GM19395 (cell line): ENCODE data around the gene NKX1-1.

Source experiments
- ATAC-seq: cut with Tn5 transposase; IDR thresholded peaks from one replicate; pipeline ENCODE4 v1.9.1; 2021; ENCODE audit warnings: mild to moderate bottlenecking, moderate library complexity; ENCODE audit not compliant: unreplicated experiment

NKX1-1 gene

GRCh38 chr4:1362046-1362445 lies 44.2 kb downstream of the NKX1-1 start:
- no peak for ATAC-seq

GRCh38 chr4:1361431-1361830 lies 44.8 kb downstream of the NKX1-1 start:
- no peak for ATAC-seq

GRCh38 chr4:1360423-1361283 lies 45.6 kb downstream of the NKX1-1 start:
- ATAC-seq, result no peak

GRCh38 chr4:1359976-1360375 lies 46.3 kb downstream of the NKX1-1 start:
- no peak for ATAC-seq

GRCh38 chr4:1359144-1359501 lies 47.1 kb downstream of the NKX1-1 start:
- ATAC-seq, result no peak

DNA sequence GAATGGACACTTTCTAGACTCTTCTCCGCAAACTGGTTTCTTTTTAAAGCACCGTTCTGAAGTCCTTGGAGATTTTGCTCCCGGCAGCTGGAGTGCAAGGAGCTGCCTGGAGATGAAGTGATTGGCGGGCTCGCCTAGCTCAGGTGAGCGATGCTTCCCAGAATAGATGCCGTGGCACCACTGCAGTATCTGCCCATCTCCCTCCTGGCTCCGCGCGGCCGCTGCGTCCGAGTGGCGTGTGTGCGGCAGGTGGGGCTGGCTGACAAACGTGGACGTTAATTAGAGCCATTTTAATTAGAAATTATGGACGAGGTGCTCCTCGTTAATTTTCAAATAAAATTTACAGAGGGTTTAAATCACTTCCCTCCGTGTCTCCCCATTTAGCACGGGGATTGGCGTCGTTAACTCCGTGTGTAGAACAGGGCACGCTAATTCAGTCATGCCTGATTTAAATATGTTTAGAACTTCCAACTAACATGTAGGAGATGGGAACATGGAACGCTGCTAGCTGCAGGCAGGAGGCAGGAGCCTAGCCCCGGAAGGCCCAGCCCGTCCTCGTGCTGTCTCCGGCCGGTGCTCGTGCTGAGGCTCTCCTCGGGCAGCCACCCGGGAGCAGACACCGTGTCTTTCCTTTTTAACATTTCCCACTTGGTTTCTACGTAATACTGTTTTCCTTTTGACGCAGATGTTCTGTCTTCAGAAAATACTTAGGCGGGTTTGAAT lies 47.7 kb downstream of the NKX1-1 start:
- ATAC-seq, result no peak

DNA sequence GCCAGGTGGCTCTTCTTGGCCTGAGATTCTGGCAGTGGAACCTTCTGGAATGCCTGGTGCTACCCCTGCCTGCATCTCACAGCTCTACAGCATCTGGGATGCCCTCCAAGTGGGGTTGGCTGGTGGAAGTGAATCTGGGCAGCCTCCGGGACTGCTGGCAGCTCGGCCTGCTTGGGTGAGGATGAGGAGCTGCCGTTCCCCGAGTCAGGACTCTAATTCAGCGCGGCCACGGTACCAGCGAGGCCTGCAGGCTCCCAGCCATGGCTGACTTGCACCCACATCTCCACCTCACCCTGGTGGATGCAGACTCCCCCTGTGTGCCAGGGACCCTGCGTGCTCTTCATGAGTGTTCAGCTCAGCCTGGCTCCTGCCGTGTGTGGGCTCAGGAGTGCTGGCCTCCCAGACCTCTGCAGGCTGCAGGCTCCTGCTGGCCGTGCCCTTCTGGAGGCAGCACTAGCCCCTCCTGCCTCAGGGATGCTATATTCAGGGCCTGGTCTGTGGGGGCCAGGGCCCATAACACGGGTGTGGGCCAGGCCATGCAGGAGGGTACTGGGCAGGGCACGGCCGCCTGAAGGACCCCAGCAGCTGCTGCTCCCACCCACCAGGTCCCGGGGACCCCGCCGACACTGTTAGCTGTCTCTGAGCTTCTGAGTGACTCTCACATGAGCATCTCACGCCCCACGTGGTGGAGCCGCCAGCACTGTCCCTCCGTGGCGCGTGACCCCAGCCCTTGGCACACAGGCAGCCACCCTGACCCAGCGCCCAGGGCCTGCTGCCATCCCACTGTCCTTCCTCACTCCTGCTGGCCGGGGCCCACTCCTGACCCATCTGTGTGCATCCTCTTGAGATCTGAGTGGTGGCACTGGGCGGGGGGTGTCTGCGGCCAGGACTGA lies 48.6 kb downstream of the NKX1-1 start:
- no peak for ATAC-seq

DNA sequence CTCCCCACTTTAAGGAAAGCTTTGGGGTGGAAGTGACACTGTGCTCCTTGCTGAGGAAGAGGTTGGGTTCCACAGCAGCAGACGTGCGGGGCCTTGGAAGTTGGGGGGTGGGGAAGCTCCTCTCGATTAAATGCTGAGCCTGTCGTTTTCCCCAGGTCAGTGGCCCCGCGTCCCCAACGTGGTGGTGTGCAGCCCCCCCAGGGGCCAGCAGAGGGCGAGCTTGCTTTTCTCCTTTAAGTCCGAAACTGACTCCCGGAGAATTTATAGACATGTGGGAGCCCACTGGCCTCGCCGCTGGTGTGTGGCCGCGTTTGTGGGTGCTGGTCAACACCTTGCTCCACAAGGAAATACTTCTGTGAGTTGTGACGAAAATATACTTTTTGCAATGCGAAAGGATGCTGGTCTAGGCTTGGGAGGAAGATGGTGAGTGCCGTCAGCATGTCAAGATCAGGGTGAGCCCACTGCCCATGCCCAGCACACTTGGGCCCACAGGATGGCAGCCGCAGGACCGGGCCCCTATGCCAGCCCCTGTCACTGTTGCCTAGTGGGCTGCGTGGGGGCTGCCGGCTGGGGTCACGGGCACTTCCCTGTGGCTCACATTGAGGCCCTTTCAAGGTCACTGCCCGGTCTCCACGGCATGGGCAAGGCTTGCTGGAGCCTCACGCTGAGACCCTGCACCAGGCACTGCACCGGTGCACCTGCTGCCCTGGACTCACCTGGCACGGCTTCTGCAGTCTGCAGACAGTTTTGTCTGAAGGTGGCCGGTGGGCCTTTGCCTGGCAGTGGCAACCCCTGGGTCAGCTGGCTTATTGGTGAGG lies 49.9 kb downstream of the NKX1-1 start:
- no peak for ATAC-seq

- ATAC-seq, result no peak
These were observed 50.9 kb downstream of the NKX1-1 start for GRCh38 chr4:1355378-1355777.

- ATAC-seq, result no peak
These were observed 51.3 kb downstream of the NKX1-1 start for GRCh38 chr4:1354983-1355275.

DNA sequence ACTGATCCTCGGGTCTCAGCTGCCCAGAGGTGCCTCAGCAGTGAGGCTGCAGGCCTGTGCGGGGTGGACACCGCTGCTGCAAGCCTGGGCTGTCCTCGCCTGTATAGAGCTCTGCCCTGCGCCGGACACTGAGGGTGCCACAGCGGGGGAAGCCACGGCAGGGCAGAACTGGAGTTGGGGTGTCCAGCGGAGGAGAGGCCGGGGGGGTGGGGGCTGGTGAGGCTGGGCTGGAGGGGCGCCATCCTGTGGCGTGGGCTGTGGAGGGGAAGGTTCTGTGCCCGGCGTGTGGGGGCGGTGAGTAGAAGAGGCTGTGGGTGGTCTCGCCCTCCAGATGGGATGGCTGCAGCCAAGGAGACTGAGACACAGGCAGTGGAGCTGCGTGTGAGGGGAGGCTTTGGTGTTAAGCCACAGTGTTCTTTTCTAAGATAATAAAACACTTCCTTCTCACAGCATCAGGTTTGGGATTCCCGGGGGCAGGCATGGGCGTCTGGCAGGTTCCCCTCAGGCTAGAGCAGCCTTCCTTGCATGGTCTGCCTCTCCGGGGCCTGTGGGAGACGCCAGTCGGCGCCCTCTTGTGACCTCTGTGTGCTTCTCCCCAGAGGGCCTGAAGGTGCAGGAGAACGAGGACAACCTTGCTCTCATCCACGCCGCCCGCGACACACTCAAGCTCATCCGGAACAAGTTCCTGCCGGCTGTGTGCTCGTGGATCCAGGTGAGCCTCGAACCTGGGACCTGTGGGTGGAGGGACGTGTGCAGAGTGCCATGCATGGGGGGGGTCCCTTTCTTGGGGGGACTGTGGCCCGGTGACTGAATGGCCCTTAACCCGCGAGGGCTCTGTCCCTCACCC lies 51.9 kb downstream of the NKX1-1 start:
- no peak for ATAC-seq

DNA sequence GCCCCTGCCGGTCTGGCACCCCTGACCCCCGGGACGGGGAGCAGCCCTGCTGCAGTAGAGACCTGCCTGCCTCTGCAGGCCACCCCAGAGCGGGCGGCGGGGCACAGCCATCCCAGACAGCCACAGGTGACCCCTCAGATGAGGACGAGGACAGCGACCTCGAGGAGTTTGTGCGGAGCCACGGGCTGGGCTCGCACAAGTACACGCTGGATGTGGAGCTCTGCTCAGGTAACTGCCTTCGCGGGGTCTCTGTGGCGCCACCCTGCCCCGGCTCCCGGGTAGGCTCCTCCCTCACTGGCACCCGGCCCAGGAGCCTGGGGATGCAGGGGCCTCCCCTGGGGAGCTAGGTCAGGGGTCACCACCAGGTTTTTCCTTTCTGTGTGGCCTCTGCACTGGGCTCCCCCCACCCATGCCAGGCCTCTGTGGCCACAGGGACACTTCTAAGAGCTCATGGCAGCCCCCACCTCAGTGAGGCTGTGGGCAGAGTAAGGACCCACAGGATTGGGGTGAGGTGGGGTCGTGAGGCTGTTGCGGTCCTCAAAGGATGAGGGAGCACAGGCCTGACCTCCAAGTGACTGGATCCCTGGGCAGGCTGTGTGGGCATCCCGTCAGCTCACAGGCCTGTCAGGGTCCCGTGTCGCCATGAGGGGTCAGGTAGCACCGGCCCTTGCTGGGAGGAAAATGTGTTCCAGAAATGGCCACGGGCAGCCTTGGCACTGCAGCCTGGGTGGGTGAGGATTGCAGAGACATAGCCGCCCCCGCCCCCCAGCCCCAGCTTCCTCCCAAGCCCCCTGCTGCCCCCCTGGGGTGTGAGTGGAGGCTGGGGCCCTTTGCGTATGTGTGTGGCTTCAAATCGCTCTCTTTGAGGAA lies 52.8 kb downstream of the NKX1-1 start:
- ATAC-seq, result no peak
